Stimulated activated naive CD4-positive, alpha-beta T cell (primary cell): Measurements from ENCODE around the gene ERLEC1.
"Not testable (repeated sequence)": the region's sequence is repeated elsewhere in the genome, so short reads cannot be mapped to it uniquely, and the experiment has no call there.

Experiments used
- DNase-seq, 6 experiments: peaks; one replicate each; lab custom pipeline; 2025; lab: John Stamatoyannopoulos, UW

Gene ERLEC1

GRCh38 chr2:53786705-53787613, at the start of gene ERLEC1, which contains the start of gene ASB3:
ERLEC1 (plus strand) TSS chr2:53787044; CDS start chr2:53787211, 167 bp downstream.
ASB3 (minus strand) TSS chr2:53786953; CDS start chr2:53765572, 21,381 bp downstream.
- DNase-seq = peak; percentile 77 to 83 (median 82)

DNA sequence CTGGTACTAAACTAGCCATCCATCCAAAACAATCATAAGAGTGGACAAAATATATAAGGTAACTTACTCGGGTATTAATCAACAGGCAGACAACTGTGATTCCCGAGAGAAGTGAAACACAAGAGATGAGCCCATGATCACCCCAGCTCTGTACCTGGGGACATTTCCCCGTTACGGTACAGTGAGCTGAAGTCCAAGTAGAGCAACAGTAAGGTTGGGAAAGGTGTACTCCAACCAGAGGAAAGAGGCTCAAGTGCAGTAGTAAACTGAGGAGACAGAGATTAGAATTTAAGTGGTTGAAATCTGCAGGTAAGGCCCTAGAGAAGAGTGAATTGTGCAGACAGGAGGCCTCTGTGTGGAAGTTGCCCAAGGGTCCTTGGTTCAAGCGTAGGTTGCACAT, 49.8 kb upstream of the ERLEC1 start:
- no peak for DNase-seq

DNA sequence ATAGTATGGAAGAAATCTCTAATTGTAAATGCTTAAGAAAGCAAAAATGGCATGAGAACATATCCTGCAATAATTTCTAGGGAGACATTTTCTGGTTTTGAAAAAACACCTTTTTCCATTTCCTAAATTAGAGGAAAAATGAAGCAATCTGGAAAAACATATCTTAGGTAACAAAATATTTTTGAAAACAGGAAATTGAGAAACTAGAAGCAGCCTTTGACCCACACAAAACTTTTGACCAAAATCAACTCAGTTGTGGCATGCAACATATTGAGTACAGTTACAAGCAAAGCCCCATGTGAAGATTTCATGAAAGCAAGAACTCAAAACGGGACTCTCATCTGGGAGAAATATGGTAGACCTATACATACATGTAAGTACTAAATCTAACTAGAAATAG, 47.8 kb upstream of the ERLEC1 start:
- no peak for DNase-seq

- peak in 1 of 6 experiments; percentile 1 for DNase-seq
These were observed 46.7 kb upstream of the ERLEC1 start for GRCh38 chr2:53740170-53740569.

DNA sequence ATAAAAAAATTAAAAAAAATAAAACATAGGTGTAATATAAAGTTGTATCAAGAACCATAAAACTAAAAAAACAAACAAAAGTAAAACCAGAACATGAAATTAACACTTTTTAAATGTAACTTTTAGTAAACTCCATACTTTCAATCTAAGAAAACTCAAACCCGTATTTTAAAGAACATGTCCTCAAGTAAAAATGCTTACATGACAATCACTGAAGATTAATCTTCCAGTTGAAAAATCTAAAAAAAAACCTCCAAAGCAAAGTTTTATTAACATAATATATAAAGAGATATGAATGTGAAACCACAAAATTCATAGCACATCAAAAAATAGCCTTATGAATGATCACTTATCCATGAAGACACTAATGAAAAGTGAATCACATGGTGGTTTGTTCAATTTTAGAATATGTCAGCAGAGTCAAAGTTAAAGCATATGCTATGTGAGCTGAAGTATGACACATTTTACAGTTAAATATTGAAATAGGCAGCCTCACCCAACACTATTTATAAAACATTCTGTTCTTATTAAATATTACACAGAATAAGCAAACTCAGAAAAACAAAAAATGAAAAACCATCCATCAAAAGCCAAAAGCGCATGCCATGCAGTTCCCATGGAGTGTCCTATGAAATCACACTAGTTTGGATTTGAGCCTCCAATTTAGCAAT, 42.3 kb upstream of the ERLEC1 start:
- no peak for DNase-seq

DNA sequence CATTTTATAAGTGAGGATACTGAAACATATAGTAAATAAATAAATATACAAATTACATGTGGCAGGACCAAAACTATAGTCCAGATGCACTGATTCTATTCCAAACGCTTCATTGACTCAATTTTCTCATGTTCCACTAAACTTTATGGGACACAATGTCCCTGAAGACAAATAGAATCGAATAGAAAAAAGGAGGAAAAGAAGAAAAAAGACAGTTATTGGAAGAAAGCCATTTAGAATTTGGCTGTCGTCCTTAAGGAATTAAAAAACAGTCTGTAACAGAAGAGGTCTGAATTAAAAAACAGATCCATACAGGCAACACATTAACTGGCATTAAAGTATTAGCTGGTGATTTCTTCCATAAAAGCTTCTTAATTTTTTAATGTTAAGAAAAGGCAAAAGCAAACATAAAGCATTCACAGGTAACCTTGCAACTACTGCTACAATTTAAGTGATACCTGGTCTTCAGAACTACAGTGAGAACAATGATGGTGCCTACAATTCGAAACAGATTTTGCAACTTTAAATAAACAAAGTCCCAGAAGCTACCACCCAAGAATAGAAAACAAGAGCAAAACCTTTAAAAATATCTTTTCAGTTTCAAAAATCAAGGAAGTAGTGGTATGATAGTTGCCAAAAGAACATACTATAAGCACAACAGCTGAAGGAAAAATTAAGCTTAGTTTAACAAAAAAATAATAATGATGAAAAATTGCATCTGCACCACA, 36.6 kb upstream of the ERLEC1 start:
- no peak for DNase-seq

GRCh38 chr2:53751728-53752127, 35.1 kb upstream of the ERLEC1 start:
- DNase-seq = no peak

DNA sequence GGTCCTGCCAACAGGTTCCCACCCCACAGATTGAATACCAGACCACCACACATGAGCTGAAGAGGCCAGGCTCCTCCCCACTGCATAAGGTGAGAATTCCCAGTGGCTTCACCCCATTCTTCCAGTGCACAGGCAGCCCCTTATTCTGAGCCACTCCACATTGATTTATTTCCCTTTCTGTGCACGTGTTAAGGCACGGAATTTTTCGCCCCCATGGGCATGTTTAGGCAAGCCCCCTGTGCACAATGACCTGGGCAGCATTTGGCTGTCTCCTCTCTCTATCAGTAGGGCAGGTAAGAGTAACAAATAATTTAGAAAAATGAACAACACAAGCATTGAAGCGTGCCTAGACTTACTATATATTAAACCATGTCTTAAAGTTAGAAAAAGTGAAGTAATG, 34.5 kb upstream of the ERLEC1 start:
- DNase-seq = no peak

GRCh38 chr2:53753041-53753440, 33.8 kb upstream of the ERLEC1 start:
- no peak for DNase-seq

DNA sequence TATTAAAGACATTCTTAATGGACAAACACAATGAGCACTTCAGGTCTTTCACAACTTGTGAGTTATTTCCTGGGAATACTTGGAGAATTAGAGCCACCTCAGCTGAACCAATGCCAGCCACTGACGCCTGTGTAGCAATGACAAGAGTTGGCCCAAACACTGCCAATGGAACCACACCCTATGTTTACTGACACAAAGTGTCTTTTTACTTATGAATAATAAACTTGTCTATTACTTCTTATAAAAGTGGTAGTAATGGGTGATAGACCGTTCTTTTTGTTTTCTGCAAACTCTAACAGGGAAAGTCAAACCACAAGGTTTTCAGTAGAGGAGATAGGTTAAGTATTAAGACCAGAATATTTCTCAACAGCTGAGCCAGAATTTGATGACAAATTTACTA, 31.7 kb upstream of the ERLEC1 start:
- no peak for DNase-seq

DNA sequence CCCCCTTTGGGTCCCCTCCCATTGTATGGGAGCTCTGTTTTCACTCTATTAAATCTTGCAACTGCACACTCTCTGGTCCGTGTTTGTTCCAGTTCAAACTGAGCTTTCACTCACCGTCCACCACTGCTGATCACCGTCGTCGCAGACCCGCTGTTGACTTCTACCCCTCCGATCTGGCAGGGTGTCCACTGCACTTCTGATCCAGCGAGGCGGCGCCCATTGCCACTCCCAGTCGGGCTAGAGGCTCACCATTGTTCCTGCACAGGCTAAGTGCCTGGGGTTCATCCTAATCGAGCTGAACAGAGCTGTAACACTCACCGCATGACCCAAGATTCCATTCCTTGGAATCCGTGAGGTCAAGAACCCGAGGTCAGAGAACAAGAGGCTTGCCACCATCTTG, 30.2 kb upstream of the ERLEC1 start:
- DNase-seq = no peak

DNA sequence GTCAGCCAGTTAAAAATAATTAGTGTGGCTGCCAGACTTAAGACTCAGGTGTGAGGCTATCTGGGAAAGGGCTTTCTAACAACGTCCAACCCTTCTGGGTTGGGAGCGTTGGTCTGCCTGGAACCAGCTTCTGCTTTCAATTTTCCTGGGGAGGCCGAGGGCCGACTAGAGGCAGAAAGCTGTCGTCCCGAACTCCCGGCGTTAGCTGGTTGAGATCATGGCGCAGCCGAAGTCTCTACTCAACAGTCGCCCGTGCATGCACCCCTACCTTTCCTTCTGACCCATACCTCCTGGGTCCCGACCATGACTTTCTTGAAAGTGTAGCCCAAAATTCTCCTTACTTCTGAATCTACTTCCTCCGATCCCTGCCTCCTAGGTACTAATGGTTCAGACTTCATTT, 29.6 kb upstream of the ERLEC1 start:
- not testable (repeated sequence) for DNase-seq

GRCh38 chr2:53765767-53766166, 21.1 kb upstream of the ERLEC1 start:
- no peak for DNase-seq

DNA sequence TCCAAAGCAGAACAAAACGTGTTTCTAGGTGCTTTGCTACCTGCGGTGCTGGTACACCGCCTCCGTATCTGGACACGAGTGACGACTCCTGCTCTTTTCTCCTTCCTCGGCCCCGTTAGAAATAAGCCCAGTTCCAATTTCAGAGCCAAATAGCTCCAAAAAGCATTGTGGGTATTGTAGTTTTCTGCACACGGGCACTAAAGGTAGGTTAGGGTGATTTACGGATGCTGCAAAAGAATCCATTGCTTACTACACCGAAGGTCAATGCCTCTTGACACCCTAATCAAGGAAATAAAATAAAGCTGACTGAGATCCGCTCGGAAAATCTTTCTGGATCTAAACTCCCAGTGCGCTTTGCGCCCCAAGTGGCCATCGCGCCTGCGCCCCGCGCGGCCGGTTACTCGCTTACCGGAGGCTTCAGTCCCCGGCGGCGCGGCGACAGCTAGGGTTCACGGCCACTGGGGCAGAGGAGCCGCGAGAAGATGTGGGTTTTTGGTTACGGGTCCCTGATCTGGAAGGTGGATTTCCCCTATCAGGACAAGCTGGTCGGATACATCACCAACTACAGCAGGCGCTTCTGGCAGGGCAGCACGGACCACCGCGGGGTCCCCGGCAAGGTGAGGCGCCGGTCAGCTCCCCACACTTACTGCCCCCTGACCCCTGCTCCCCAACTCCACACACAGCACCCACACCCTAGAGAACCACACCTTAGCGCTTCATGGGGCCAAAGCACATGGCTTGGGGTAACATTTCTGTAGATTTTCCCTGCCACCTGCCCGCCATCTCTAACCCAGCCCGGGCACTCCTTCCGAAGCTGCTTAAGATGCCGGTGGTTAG, 19.2 kb upstream of the ERLEC1 start, which contains the start of gene CHAC2:
CHAC2 (plus strand) TSS at position 400 of the 837 bp plus-strand sequence; CDS start at position 483, 83 bp downstream.
- DNase-seq = peak; percentile 67 to 86 (median 76)

GRCh38 chr2:53768242-53768542, 18.7 kb upstream of the ERLEC1 start:
- DNase-seq = no peak

DNA sequence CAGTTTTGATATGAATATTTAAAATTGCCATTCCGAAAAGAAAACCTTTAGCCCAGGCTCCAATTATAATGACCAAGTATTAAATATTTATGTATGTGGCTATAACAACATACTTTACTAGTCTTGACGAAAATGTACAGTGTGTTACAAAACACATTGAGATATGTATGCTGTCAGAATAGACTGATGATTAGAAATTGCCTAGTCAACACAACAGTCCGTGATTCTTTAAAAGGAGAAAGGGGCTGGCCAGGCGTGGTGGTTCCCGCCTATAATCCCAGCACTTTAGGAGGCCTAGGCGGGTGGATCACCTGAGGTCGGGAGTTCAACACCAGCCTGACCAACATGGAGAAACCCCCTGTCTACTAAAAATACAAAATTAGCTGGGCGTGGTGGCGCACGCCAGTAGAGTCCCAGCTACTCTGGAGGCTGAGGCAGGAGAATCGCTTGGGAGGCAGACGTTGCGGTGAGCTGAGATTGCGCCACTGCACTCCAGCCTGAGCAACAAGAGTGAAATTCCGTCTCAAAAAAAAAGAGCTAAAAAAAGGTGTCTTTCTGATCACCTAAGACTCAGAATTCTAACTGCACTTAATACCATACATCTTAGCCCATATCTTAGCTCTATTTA, 17.4 kb upstream of the ERLEC1 start:
- no peak for DNase-seq

GRCh38 chr2:53770264-53770663, 16.6 kb upstream of the ERLEC1 start:
- DNase-seq = no peak

DNA sequence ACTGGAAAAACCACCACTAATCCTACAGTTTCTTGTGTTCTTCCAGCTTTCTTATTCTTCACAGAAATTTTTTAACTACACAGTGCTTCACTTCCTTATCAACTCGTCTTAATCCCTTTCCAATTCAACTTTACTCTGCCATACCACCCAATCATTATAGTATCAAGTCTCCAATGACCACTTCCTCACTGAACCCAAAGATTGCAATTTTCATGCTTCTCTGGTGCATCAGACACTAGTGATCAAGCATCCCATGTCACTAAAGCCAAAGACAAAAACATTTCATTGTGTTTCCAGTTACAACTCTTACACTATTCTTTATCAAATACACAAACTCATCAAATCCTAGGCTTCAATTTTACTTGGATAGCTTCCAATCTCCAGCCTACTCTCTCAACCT, 9.7 kb upstream of the ERLEC1 start:
- DNase-seq = no peak

DNA sequence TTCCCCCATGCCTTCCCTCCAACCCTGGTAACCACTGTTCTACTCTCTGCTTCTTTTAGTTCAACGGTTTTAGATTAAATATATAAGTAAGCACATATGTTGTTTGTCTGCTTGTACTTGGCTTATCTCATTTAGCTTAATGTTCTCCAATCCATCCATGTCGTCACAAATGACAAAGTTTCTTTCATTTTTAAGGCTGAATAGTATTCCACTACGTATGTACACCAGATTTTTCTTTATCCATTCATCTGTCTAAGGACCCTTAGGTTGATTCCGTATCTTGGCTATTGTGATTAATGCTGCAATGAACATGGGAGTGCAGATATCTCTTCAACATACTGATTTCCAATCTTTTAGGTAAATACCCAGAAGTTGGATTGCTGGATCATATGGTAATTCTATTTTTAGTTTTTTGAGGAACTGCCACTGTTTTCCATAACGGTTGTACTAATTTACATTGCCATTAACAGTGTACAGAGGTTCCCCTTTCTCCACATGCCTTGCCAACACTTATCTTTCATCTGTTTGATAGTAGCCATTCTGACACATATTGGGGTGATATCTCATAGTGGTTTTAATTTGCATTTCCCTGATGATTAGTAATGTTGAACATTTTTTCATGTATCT, 8.2 kb upstream of the ERLEC1 start:
- DNase-seq = no peak

DNA sequence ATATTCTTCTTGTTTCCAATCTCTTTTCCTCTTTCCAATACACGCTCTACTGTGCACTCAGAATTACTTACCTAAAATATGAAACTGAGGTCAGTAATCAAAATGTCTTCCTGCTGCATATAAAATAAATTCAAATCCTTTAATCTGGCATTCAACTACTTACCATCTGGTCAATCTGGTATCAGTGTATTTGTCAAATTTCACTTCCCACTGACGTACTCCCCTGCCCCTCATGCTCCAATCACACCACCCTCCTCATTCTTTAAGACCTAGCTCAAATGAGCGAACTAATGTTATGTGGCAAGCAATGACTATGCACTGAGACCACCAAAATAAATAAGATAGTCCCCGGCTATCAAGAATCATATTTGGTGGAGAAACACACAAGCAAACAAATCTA, 6.8 kb upstream of the ERLEC1 start:
- DNase-seq = no peak

- DNase-seq = no peak
These were observed 4.2 kb upstream of the ERLEC1 start for GRCh38 chr2:53782676-53783075.
